GM23338 (cell line): ENCODE results near the gene SYT9.

ENCODE experiments used
- CREB1 ChIP-seq: fragments of 250-450 bp; sonication (Bioruptor Pico); IDR thresholded peaks from 2 replicates; pipeline ENCODE4 v1.5.0; 2020; ENCODE audit warnings: low read depth, mild to moderate bottlenecking, moderate library complexity
- EZH2 ChIP-seq: fragments of 200-600 bp; sonication (generic); IDR thresholded peaks from one replicate; pipeline ENCODE4 v1.8.0; 2017; ENCODE audit warnings: antibody characterized with exemption, mild to moderate bottlenecking, low read depth; ENCODE audit not compliant: unreplicated experiment
- EZH2phosphoT487 ChIP-seq: fragments of 200-600 bp; sonication (generic); IDR thresholded peaks from one replicate; pipeline ENCODE4 v1.8.1; 2018; ENCODE audit warnings: antibody characterized with exemption; ENCODE audit not compliant: unreplicated experiment
- JUNB ChIP-seq: IDR thresholded peaks from one replicate; pipeline ENCODE4 v1.6.1; 2016; ENCODE audit warnings: antibody characterized with exemption; ENCODE audit not compliant: unreplicated experiment
- POLR2AphosphoS5 ChIP-seq: IDR thresholded peaks from 2 replicates; pipeline ENCODE4 v1.6.1; 2016; ENCODE audit warnings: antibody characterized with exemption, low read depth
- ZNF114 ChIP-seq: fragments of 250-450 bp; sonication (Bioruptor Pico); IDR thresholded peaks from 2 replicates; pipeline ENCODE4 v1.5.0; 2020; ENCODE audit warnings: mild to moderate bottlenecking, moderate library complexity
- ZNF331 ChIP-seq: fragments of 250-450 bp; sonication (Bioruptor Pico); IDR thresholded peaks from 2 replicates; pipeline ENCODE4 v1.5.0; 2020; ENCODE audit warnings: low read depth, mild to moderate bottlenecking, moderate library complexity
- TF ChIP-seq, protein P1 (sequence below), 2 experiments: fragments of 200-600 bp in 1 of 2; sonication (generic) in 1 of 2; conservative IDR thresholded peaks; 2 replicates each; pipeline versions ENCODE4 v1.5.1 to v1.6.1; 2016 to 2017; ENCODE audit warnings: antibody characterized with exemption in 2 of 2, low read depth in 2 of 2, mild to moderate bottlenecking in 2 of 2, moderate library complexity in 1 of 2
- TF ChIP-seq, protein P2 (sequence below): IDR thresholded peaks from one replicate; pipeline ENCODE4 v1.6.1; 2018; ENCODE audit warnings: antibody characterized with exemption; ENCODE audit not compliant: unreplicated experiment
- TF ChIP-seq, protein P3 (sequence below): IDR thresholded peaks from 2 replicates; pipeline ENCODE4 v1.6.1; 2016; ENCODE audit warnings: antibody characterized with exemption
- TF ChIP-seq, protein P4 (sequence below): fragments of 250-450 bp; sonication (Bioruptor Pico); IDR thresholded peaks from 2 replicates; pipeline ENCODE4 v1.5.0; 2020; ENCODE audit warnings: mild to moderate bottlenecking, moderate library complexity

DNA sequence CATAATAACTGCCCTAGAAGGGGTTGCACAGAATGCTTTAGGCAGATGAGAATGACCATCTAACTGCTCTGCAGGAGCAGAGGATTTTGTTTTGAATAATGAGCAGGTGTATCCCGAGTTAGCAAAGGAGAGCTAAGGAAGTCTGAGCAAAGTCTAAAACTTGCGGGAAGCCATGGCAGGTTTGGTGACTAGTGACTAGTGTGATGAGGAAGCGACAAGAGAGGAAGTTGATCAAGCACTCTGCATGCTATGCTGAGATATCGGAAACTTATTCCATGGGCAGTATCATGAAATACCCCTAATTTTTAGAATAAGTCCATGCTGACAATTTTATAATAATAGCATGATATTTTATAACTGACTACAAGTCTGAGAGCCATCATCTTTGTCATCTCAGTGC, 246.5 kb downstream of the SYT9 start:
- TF ChIP-seq, protein P1, sequence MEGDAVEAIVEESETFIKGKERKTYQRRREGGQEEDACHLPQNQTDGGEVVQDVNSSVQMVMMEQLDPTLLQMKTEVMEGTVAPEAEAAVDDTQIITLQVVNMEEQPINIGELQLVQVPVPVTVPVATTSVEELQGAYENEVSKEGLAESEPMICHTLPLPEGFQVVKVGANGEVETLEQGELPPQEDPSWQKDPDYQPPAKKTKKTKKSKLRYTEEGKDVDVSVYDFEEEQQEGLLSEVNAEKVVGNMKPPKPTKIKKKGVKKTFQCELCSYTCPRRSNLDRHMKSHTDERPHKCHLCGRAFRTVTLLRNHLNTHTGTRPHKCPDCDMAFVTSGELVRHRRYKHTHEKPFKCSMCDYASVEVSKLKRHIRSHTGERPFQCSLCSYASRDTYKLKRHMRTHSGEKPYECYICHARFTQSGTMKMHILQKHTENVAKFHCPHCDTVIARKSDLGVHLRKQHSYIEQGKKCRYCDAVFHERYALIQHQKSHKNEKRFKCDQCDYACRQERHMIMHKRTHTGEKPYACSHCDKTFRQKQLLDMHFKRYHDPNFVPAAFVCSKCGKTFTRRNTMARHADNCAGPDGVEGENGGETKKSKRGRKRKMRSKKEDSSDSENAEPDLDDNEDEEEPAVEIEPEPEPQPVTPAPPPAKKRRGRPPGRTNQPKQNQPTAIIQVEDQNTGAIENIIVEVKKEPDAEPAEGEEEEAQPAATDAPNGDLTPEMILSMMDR (conservative IDR thresholded peaks at IDR 0.05; ENCODE audit: low read depth in 2 of 2) = no peak
- no peak for TF ChIP-seq EZH2
- TF ChIP-seq POLR2AphosphoS5 = no peak
- TF ChIP-seq, protein P2, sequence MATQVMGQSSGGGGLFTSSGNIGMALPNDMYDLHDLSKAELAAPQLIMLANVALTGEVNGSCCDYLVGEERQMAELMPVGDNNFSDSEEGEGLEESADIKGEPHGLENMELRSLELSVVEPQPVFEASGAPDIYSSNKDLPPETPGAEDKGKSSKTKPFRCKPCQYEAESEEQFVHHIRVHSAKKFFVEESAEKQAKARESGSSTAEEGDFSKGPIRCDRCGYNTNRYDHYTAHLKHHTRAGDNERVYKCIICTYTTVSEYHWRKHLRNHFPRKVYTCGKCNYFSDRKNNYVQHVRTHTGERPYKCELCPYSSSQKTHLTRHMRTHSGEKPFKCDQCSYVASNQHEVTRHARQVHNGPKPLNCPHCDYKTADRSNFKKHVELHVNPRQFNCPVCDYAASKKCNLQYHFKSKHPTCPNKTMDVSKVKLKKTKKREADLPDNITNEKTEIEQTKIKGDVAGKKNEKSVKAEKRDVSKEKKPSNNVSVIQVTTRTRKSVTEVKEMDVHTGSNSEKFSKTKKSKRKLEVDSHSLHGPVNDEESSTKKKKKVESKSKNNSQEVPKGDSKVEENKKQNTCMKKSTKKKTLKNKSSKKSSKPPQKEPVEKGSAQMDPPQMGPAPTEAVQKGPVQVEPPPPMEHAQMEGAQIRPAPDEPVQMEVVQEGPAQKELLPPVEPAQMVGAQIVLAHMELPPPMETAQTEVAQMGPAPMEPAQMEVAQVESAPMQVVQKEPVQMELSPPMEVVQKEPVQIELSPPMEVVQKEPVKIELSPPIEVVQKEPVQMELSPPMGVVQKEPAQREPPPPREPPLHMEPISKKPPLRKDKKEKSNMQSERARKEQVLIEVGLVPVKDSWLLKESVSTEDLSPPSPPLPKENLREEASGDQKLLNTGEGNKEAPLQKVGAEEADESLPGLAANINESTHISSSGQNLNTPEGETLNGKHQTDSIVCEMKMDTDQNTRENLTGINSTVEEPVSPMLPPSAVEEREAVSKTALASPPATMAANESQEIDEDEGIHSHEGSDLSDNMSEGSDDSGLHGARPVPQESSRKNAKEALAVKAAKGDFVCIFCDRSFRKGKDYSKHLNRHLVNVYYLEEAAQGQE = no peak
- TF ChIP-seq CREB1 = no peak
- TF ChIP-seq EZH2phosphoT487 = no peak
- TF ChIP-seq, protein P3, sequence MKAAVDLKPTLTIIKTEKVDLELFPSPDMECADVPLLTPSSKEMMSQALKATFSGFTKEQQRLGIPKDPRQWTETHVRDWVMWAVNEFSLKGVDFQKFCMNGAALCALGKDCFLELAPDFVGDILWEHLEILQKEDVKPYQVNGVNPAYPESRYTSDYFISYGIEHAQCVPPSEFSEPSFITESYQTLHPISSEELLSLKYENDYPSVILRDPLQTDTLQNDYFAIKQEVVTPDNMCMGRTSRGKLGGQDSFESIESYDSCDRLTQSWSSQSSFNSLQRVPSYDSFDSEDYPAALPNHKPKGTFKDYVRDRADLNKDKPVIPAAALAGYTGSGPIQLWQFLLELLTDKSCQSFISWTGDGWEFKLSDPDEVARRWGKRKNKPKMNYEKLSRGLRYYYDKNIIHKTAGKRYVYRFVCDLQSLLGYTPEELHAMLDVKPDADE = no peak
- no peak for TF ChIP-seq ZNF114
- no peak for TF ChIP-seq JUNB
- no peak for TF ChIP-seq ZNF331 (CRISPR knock-in tag)
- TF ChIP-seq, protein P4, sequence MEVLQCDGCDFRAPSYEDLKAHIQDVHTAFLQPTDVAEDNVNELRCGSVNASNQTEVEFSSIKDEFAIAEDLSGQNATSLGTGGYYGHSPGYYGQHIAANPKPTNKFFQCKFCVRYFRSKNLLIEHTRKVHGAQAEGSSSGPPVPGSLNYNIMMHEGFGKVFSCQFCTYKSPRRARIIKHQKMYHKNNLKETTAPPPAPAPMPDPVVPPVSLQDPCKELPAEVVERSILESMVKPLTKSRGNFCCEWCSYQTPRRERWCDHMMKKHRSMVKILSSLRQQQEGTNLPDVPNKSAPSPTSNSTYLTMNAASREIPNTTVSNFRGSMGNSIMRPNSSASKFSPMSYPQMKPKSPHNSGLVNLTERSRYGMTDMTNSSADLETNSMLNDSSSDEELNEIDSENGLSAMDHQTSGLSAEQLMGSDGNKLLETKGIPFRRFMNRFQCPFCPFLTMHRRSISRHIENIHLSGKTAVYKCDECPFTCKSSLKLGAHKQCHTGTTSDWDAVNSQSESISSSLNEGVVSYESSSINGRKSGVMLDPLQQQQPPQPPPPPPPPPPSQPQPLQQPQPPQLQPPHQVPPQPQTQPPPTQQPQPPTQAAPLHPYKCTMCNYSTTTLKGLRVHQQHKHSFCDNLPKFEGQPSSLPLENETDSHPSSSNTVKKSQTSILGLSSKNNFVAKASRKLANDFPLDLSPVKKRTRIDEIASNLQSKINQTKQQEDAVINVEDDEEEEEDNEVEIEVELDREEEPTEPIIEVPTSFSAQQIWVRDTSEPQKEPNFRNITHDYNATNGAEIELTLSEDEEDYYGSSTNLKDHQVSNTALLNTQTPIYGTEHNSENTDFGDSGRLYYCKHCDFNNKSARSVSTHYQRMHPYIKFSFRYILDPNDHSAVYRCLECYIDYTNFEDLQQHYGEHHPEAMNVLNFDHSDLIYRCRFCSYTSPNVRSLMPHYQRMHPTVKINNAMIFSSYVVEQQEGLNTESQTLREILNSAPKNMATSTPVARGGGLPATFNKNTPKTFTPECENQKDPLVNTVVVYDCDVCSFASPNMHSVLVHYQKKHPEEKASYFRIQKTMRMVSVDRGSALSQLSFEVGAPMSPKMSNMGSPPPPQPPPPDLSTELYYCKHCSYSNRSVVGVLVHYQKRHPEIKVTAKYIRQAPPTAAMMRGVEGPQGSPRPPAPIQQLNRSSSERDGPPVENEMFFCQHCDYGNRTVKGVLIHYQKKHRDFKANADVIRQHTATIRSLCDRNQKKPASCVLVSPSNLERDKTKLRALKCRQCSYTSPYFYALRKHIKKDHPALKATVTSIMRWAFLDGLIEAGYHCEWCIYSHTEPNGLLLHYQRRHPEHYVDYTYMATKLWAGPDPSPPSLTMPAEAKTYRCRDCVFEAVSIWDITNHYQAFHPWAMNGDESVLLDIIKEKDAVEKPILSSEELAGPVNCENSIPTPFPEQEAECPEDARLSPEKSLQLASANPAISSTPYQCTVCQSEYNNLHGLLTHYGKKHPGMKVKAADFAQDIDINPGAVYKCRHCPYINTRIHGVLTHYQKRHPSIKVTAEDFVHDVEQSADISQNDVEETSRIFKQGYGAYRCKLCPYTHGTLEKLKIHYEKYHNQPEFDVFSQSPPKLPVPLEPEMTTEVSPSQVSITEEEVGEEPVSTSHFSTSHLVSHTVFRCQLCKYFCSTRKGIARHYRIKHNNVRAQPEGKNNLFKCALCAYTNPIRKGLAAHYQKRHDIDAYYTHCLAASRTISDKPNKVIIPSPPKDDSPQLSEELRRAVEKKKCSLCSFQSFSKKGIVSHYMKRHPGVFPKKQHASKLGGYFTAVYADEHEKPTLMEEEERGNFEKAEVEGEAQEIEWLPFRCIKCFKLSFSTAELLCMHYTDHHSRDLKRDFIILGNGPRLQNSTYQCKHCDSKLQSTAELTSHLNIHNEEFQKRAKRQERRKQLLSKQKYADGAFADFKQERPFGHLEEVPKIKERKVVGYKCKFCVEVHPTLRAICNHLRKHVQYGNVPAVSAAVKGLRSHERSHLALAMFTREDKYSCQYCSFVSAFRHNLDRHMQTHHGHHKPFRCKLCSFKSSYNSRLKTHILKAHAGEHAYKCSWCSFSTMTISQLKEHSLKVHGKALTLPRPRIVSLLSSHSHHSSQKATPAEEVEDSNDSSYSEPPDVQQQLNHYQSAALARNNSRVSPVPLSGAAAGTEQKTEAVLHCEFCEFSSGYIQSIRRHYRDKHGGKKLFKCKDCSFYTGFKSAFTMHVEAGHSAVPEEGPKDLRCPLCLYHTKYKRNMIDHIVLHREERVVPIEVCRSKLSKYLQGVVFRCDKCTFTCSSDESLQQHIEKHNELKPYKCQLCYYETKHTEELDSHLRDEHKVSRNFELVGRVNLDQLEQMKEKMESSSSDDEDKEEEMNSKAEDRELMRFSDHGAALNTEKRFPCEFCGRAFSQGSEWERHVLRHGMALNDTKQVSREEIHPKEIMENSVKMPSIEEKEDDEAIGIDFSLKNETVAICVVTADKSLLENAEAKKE (CRISPR knock-in tag) = no peak
